Fibroblast of pulmonary artery (primary cell): ENCODE results near the gene CC2D2B.
"Not testable (repeated sequence)": the region's sequence is repeated elsewhere in the genome, so short reads cannot be mapped to it uniquely, and the experiment has no call there.

Source experiments
- DNase-seq: peaks from one replicate; pipeline ENCODE4 v3.0.0-alpha.2; 2010; ENCODE audit warnings: low read depth
- H3K4me3 ChIP-seq: replicated peaks from 2 replicates; pipeline ENCODE4 v1.5.1; 2011; ENCODE audit warnings: low read depth, mild to moderate bottlenecking, control low read depth, low read length, moderate library complexity
- TF ChIP-seq, protein P1 (sequence below): IDR thresholded peaks from 2 replicates; pipeline ENCODE4 v1.5.1; 2011; ENCODE audit warnings: mild to moderate bottlenecking, control low read depth, low read length, inconsistent platforms; ENCODE audit errors: missing control alignments

The CC2D2B gene

DNA sequence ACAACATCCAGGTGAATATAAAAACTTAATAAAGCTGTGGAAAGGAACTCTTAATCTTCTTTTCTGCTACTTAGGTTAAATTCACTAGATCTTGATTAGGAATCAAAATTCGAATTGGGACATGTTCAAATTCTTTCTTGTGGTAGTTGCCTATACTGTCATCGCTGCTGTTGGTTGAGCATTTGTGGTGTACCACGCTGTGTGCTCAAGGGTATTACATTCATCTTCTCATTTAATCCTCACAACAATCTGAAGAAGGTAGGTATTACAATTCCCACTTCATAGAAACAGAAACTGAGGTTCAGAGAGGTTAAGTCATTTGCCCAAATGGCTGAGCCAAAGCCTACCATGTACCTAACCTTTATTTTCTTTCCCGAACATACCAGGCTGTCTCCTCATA is 39.9 kb upstream of the CC2D2B start:
- H3K4me3 ChIP-seq, result no peak overlapping the region
- no peak for DNase-seq
- TF ChIP-seq, protein P1, sequence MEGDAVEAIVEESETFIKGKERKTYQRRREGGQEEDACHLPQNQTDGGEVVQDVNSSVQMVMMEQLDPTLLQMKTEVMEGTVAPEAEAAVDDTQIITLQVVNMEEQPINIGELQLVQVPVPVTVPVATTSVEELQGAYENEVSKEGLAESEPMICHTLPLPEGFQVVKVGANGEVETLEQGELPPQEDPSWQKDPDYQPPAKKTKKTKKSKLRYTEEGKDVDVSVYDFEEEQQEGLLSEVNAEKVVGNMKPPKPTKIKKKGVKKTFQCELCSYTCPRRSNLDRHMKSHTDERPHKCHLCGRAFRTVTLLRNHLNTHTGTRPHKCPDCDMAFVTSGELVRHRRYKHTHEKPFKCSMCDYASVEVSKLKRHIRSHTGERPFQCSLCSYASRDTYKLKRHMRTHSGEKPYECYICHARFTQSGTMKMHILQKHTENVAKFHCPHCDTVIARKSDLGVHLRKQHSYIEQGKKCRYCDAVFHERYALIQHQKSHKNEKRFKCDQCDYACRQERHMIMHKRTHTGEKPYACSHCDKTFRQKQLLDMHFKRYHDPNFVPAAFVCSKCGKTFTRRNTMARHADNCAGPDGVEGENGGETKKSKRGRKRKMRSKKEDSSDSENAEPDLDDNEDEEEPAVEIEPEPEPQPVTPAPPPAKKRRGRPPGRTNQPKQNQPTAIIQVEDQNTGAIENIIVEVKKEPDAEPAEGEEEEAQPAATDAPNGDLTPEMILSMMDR, result no peak

DNA sequence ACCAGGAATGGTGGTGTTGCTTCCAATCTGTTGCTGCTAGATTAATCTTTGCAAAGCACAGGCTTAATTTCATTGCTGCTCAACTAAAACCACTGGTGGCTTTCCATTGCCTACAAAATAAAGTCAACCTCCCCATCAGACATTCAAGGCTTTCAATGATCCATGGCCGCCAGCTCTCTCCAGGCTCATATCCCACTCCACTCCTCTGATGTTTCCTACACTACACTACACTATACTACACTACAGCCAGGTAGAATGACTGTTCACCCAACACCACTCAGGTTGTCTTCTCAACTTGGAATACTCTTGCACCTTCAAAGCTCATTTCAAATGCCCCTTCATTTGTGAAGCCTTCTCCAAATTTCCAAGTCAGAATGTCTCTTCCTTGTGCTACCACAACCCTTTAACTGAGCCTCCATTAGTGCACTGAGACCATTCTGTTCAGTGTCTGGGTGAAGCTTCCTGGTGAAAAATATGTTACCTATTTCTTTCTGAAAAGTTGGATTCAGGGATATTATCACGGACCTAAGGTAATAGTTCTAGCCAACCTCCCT is 35.5 kb upstream of the CC2D2B start:
- H3K4me3 ChIP-seq, result no peak overlapping the region
- TF ChIP-seq, protein P1, result no peak

DNA sequence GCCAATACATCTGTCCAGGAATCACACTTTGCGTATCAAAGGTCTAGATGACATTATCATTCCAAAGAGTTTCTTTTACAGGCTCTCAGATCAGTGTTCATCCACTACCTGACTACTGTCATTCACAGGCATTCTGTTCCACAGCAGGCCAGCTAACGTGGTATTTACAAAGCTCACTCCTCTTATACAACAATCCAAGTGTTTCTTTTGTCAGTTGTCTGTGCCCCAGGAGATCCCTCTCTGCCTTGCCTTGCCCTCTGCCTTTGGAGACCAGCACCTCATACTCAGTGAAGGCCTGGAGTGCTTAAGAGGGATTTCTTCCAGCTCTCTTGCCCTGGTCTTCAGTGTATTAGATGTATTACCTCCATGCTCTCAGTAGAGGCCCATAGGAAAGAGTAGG is 34.6 kb upstream of the CC2D2B start:
- TF ChIP-seq, protein P1, result no peak
- no peak for DNase-seq
- H3K4me3 ChIP-seq, result no peak overlapping the region

More for the DNA sequence above, 35.5 kb upstream of the CC2D2B start:
- DNase-seq, result no peak

DNA sequence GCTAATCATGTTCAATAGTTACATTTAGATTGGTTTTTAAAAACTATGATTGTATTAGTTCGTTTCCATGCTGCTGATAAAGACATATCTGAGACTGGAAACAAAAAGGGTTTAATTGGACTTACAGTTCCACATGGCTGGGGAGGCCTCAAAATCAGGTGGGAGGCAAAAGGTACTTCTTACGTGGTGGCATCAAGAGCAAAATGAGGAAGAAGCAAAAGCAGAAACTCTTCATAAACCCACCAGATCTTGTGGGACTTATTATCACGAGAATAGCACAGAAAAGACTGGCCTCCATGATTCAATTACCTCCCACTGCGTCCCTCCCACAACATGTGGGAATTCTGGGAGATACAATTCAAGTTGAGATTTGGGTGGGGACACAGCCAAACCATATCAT is 34.1 kb upstream of the CC2D2B start:
- DNase-seq, result no peak
- H3K4me3 ChIP-seq, result no peak overlapping the region
- TF ChIP-seq, protein P1, result no peak

DNA sequence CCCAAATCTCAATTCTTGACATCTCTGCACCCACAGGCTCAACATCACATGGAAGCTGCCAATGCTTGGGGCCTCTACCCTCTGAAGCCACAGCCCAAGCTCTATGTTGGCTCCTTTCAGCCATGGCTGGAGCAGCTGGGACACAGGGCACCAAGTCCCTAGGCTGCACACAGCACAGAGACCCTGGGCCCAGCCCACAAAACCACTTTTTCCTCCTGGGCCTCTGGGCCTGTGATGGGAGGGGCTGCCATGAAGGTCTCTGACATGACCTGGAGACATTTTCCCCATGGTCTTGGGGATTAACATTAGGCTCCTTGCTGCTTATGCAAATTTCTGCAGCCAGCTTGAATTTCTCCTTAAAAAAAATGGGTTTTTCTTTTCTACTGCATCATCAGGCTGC is 33.0 kb upstream of the CC2D2B start:
- H3K4me3 ChIP-seq, DNase-seq: not testable (repeated sequence)

DNA sequence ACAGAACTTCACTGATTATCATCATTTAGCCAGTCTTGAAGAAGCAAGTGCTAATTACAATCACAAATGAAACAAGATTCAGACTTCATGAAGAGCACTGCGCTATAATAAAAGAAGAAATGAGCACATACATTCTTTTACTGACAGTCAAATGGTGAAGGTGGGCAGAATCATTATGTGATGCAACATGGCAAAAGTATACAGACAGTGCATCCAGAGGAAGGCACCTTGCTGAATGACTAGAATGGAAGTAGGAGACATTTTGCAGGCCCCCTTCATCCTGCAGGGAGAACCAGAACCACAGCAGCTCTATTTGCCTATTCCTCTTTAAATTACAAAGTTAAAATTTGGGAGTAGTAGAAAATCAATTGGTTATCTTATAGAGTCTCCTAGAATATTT is 31.0 kb upstream of the CC2D2B start:
- TF ChIP-seq, protein P1, result no peak
- DNase-seq, result no peak
- H3K4me3 ChIP-seq, result no peak overlapping the region

DNA sequence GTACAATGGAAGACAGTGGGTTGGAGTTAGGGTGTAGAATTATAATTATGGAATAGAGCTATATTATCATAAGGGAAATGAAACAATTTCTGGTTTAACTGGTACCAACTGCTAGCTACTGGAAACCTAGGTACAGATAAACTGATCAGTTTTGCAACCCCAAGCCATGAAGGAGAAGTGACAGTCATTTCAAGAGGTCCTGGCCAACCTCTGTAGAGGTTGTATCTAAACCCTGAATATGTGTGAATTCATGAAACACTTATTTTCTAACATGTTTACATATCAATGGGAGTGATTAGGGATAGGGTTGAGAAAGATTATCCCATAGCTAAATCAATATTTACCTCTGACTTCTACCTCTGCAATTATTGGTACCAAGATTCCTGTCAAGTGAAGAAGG is 29.9 kb upstream of the CC2D2B start:
- TF ChIP-seq, protein P1, result no peak
- H3K4me3 ChIP-seq, result no peak overlapping the region
- no peak for DNase-seq
